Measurements from ENCODE around the gene GID8.

Gene GID8

GRCh38 chr20:62902926-62903615 is 34.9 kb upstream of the GID8 start:
- no peak for DNase-seq
- peaks cover 55% of the 10 kb centered on the region for H3K36me3 ChIP-seq (ENCODE audit: control insufficient read depth, insufficient read depth, low read length)

GRCh38 chr20:62905536-62906117 is 32.3 kb upstream of the GID8 start:
- Histone ChIP-seq H3K9me3 (ENCODE audit: control insufficient read depth, low read length) (no peaks in the 10 kb centered on the region), H3K27me3 (replicated peaks; ENCODE audit: control insufficient read depth, insufficient read depth, low read length, poor library complexity, severe bottlenecking) (no peaks in the 10 kb centered on the region), H3K27ac (ENCODE audit: insufficient read depth, low read length, poor library complexity, severe bottlenecking) (no peak overlapping the region), H3K4me3 (ENCODE audit: insufficient read depth, low read depth, low read length, poor library complexity, severe bottlenecking) (no peak overlapping the region), H3K36me3 (ENCODE audit: control insufficient read depth, insufficient read depth, low read length) (peaks cover 81% of the 10 kb centered on the region), H3K4me1 (ENCODE audit: control insufficient read depth, insufficient read depth, low read length, poor library complexity, severe bottlenecking) (peaks cover 2% of the 10 kb centered on the region)
- no peak for DNase-seq

More at GRCh38 chr20:62902926-62903615, 34.9 kb upstream of the GID8 start:
- Histone ChIP-seq H3K4me3 (ENCODE audit: insufficient read depth, low read depth, low read length, poor library complexity, severe bottlenecking) (no peak overlapping the region), H3K9me3 (ENCODE audit: control insufficient read depth, low read length) (no peaks in the 10 kb centered on the region), H3K27ac (ENCODE audit: insufficient read depth, low read length, poor library complexity, severe bottlenecking) (no peak overlapping the region), H3K27me3 (replicated peaks; ENCODE audit: control insufficient read depth, insufficient read depth, low read length, poor library complexity, severe bottlenecking) (no peaks in the 10 kb centered on the region), H3K4me1 (ENCODE audit: control insufficient read depth, insufficient read depth, low read length, poor library complexity, severe bottlenecking) (peaks cover 18% of the 10 kb centered on the region)

- H3K9me3 ChIP-seq (ENCODE audit: control insufficient read depth, low read length) = no peaks in the 10 kb centered on the region
- H3K27me3 ChIP-seq (replicated peaks; ENCODE audit: control insufficient read depth, insufficient read depth, low read length, poor library complexity, severe bottlenecking) = no peaks in the 10 kb centered on the region
- DNase-seq = no peak
- peaks cover 87% of the 10 kb centered on the region for H3K36me3 ChIP-seq (ENCODE audit: control insufficient read depth, insufficient read depth, low read length)
- H3K4me1 ChIP-seq (ENCODE audit: control insufficient read depth, insufficient read depth, low read length, poor library complexity, severe bottlenecking) = no peaks in the 10 kb centered on the region
- H3K4me3 ChIP-seq (ENCODE audit: insufficient read depth, low read depth, low read length, poor library complexity, severe bottlenecking) = no peak overlapping the region
- no peak overlapping the region for H3K27ac ChIP-seq (ENCODE audit: insufficient read depth, low read length, poor library complexity, severe bottlenecking)
Measured at GRCh38 chr20:62906209-62906608, 31.7 kb upstream of the GID8 start.

- Histone ChIP-seq H3K4me1 (ENCODE audit: control insufficient read depth, insufficient read depth, low read length, poor library complexity, severe bottlenecking) (no peaks in the 10 kb centered on the region), H3K27me3 (replicated peaks; ENCODE audit: control insufficient read depth, insufficient read depth, low read length, poor library complexity, severe bottlenecking) (no peaks in the 10 kb centered on the region), H3K9me3 (ENCODE audit: control insufficient read depth, low read length) (no peaks in the 10 kb centered on the region), H3K4me3 (ENCODE audit: insufficient read depth, low read depth, low read length, poor library complexity, severe bottlenecking) (no peak overlapping the region), H3K27ac (ENCODE audit: insufficient read depth, low read length, poor library complexity, severe bottlenecking) (no peak overlapping the region), H3K36me3 (ENCODE audit: control insufficient read depth, insufficient read depth, low read length) (peaks cover 88% of the 10 kb centered on the region)
- DNase-seq = no peak
Measured at GRCh38 chr20:62906647-62907375, 31.1 kb upstream of the GID8 start.

GRCh38 chr20:62907384-62908317 is 30.3 kb upstream of the GID8 start:
- H3K36me3 ChIP-seq (ENCODE audit: control insufficient read depth, insufficient read depth, low read length) = peaks cover 88% of the 10 kb centered on the region
- no peaks in the 10 kb centered on the region for H3K27me3 ChIP-seq (replicated peaks; ENCODE audit: control insufficient read depth, insufficient read depth, low read length, poor library complexity, severe bottlenecking)
- H3K4me1 ChIP-seq (ENCODE audit: control insufficient read depth, insufficient read depth, low read length, poor library complexity, severe bottlenecking) = no peaks in the 10 kb centered on the region
- no peak overlapping the region for H3K4me3 ChIP-seq (ENCODE audit: insufficient read depth, low read depth, low read length, poor library complexity, severe bottlenecking)
- H3K9me3 ChIP-seq (ENCODE audit: control insufficient read depth, low read length) = no peaks in the 10 kb centered on the region
- DNase-seq = no peak
- H3K27ac ChIP-seq (ENCODE audit: insufficient read depth, low read length, poor library complexity, severe bottlenecking) = no peak overlapping the region

GRCh38 chr20:62908971-62909791 is 28.8 kb upstream of the GID8 start:
- Histone ChIP-seq H3K27me3 (replicated peaks; ENCODE audit: control insufficient read depth, insufficient read depth, low read length, poor library complexity, severe bottlenecking) (no peaks in the 10 kb centered on the region), H3K4me3 (ENCODE audit: insufficient read depth, low read depth, low read length, poor library complexity, severe bottlenecking) (no peak overlapping the region), H3K36me3 (ENCODE audit: control insufficient read depth, insufficient read depth, low read length) (peaks cover 89% of the 10 kb centered on the region), H3K9me3 (ENCODE audit: control insufficient read depth, low read length) (no peaks in the 10 kb centered on the region), H3K4me1 (ENCODE audit: control insufficient read depth, insufficient read depth, low read length, poor library complexity, severe bottlenecking) (peaks cover 2% of the 10 kb centered on the region), H3K27ac (ENCODE audit: insufficient read depth, low read length, poor library complexity, severe bottlenecking) (no peak overlapping the region)
- no peak for DNase-seq

- Histone ChIP-seq H3K4me3 (ENCODE audit: insufficient read depth, low read depth, low read length, poor library complexity, severe bottlenecking) (no peak overlapping the region), H3K27me3 (replicated peaks; ENCODE audit: control insufficient read depth, insufficient read depth, low read length, poor library complexity, severe bottlenecking) (no peaks in the 10 kb centered on the region), H3K4me1 (ENCODE audit: control insufficient read depth, insufficient read depth, low read length, poor library complexity, severe bottlenecking) (peaks cover 11% of the 10 kb centered on the region), H3K36me3 (ENCODE audit: control insufficient read depth, insufficient read depth, low read length) (peaks cover 82% of the 10 kb centered on the region), H3K9me3 (ENCODE audit: control insufficient read depth, low read length) (no peaks in the 10 kb centered on the region), H3K27ac (ENCODE audit: insufficient read depth, low read length, poor library complexity, severe bottlenecking) (no peak overlapping the region)
- no peak for DNase-seq
Measured at GRCh38 chr20:62910217-62910766, 27.7 kb upstream of the GID8 start.

- H3K9me3 ChIP-seq (ENCODE audit: control insufficient read depth, low read length) = no peaks in the 10 kb centered on the region
- H3K27me3 ChIP-seq (replicated peaks; ENCODE audit: control insufficient read depth, insufficient read depth, low read length, poor library complexity, severe bottlenecking) = no peaks in the 10 kb centered on the region
- no peak overlapping the region for H3K4me3 ChIP-seq (ENCODE audit: insufficient read depth, low read depth, low read length, poor library complexity, severe bottlenecking)
- H3K36me3 ChIP-seq (ENCODE audit: control insufficient read depth, insufficient read depth, low read length) = peaks cover 76% of the 10 kb centered on the region
- DNase-seq = no peak
- no peak overlapping the region for H3K27ac ChIP-seq (ENCODE audit: insufficient read depth, low read length, poor library complexity, severe bottlenecking)
- peaks cover 17% of the 10 kb centered on the region for H3K4me1 ChIP-seq (ENCODE audit: control insufficient read depth, insufficient read depth, low read length, poor library complexity, severe bottlenecking)
Measured at GRCh38 chr20:62910777-62911497, 27.0 kb upstream of the GID8 start.

Measured in effector memory CD4-positive, alpha-beta T cell (primary cell).